ENCODE data around the gene JPH2.
"Not testable (repeated sequence)": the region's sequence is repeated elsewhere in the genome, so short reads cannot be mapped to it uniquely, and the experiment has no call there.

Gene JPH2

DNA sequence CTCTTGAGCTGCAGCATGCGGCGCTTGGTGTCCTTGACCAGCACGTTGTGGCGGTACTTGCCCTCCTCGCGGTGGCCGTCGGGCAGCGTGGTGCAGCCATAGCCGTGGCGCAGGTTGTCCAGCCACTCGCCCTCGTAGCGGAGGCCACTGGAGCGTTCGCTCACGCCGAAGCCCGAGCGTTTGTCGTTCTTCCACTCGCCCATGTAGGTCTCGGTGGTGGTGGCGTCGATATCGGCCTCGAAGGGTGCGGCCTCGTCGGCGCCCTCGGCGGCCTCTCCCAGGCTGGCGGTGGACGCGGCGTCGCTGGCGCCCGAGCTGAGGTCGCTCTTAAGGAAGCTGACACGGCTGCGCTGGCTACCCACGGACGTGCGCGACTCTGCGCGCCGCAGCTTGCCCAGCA lies 27.3 kb downstream of the JPH2 start:
- no peak for DNase-seq (ENCODE audit: low read depth in 2 of 3, low spot score in 1 of 3)

DNA sequence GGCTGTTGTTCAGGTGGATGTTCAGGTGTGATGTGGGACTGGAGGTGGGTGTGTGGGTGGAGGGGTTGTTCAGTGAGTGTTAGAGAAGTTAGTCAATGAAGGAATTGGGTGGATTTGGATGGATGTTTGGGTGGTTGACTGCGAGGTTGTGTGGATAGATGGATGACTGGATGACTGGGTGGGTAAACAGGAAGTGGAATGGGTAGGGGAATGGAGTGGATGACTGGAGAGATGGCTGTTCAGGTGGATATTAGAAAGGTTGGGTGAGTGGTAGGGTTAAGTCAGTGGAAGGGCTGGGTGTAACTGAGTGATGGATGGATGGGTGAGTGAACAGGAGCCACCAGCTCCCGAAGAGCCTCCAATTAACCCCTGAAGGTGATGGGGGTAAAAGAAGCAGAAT lies 27.9 kb downstream of the JPH2 start:
- no peak for DNase-seq (ENCODE audit: low read depth in 2 of 3, low spot score in 1 of 3)

DNA sequence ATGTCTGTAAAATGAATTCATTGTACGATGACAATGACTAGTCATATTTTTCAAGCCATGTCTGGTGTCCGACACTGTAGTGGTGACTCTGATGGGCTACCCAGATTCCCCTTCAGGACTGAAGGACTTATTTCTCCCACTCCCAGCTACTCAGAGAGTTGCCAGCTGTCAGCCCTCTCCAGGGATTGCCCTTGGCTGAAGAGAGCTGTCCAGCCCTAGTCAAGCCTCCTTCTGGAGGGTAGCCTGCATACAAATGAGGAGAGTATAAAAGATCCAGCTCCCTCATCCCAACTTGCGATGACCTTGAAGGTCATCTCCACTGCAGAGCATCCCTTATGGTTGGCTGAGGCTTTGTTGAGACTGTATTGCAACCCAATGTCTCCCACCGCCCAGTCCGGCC lies 29.9 kb downstream of the JPH2 start:
- no peak for DNase-seq (ENCODE audit: low read depth in 2 of 3, low spot score in 1 of 3)

DNA sequence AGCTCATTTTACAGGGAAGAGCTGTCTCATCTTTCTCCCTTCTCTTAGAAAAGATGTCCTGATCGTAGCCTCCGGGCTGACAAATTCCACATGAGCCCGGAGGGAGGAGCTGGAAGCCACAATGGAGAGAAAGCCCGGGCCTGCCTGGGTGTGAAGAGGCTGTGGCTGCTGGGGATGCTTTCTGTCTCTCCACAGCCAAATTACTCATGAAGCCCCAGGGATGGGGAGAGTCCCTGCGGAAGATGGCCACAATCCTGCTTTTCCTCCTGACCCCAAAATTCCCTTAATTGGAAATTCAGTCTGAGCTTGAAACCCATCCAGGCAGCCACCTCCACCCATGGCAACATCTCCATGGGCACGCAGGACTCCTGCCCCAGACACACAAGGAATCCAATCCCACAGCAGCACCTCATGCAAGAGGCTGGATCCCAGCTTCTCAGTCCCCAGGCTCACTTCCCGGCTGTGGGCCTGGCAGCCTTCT lies 32.4 kb downstream of the JPH2 start:
- no peak for DNase-seq (ENCODE audit: low read depth in 2 of 3, low spot score in 1 of 3)

DNA sequence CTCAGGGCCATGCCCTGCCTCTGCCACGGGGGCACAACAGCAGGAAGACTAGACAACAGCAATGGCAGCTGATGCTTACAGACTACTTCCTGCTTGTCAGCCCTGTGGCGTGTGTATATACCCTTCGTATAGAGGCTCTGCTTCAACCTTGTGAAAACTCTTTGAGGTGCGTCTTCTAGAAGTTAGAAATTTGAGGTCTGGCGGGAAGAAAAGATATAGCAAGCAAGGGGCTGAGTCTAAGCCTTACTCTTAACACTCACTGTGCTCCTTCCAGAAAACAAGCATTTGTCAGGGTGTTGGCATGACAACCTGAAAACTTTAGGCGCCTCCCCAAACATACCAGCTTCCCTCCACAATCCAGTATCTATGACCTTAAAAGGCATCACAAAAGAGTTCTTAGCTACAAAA lies 33.3 kb downstream of the JPH2 start:
- DNase-seq (ENCODE audit: low read depth in 2 of 3, low spot score in 1 of 3): no peak

DNA sequence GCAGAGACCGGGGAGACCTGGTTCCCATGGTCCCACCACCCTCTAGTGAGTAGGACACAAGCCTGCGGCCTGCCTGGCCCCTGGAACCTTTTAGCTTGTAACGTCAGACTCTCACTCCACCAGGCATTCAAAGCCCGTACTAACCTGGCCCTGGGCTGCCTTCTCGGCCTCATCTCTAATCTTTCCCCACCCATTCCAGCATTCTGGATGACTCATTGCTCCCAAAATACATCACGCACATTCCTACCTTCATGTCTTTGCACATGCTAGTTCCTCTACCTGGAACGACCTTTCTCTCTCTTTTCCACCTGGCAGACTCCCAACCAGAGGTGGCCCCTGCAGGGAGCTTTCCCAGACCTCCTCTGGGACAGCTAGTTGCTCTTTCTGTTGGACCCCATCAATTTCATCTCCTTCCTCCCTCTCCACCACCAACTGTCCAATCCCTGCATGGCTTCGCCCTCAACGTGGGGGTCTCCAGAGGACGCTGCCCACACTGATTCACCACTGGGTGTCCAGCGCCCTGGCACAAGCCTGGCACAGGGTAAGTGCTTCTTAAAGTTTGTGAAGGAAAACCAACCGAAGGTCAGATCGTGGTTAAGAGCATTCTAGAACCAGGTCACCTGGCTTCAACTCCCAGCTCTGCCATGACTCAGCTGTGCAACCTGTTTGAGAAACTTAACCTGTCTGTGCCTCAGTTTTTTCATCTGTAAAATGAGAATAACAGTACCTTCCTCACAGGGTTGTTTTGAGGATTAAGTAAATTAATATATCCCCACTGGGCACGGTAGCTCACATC lies 35.2 kb downstream of the JPH2 start:
- DNase-seq (ENCODE audit: low read depth in 2 of 3, low spot score in 1 of 3): no peak

DNA sequence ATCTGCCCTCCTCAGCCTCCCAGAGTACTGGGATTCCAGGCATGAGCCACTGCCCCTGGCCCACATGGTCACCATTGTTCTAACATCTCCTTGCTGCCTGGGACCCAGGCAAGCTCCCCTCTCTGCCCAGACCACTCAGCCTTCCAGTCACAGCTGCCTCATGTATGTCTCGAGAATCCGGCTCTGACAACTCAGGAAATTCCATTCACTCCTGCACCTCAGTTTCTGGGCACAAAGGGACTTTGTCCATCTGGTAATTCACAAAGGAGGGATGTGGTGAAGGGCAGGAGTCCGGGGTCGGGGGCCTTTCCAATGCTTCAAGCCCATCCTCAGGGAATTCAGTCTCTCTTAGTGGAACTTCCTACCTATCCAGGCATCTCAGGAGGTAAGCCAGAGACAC lies 40.7 kb downstream of the JPH2 start:
- DNase-seq (ENCODE audit: low read depth in 2 of 3, low spot score in 1 of 3): no peak

DNA sequence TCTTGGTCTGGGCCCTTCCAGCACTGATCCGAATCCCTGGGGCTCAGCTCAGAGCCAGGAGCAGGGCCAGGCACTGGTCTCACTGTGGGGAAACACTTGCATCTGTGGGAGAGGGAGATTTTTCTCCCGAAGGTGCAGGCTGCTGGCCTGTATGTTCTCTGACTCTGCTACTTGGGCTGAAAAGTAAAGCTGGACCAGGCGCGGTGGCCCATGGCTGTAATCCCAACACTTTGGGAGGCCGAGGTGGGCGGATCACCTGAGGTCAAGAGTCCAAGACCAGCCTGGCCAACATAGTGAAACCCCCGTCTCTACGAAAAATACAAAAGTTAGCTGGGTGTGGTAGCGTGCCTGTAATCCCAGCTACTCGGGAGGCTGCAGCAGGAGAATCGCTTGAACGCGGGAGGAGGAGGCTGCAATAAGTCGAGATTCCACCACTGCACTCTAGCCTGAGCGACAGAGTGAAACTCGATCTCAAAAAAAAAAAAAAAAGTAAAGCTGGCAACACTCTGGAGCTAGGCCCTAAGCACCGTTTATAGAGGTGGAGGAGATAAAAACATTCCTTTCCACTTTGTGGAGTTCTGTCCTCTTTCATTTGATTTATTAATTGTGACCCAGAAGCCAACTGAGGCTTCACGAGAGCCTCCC lies 41.7 kb downstream of the JPH2 start:
- no peak for DNase-seq (ENCODE audit: low read depth in 2 of 3, low spot score in 1 of 3)

DNA sequence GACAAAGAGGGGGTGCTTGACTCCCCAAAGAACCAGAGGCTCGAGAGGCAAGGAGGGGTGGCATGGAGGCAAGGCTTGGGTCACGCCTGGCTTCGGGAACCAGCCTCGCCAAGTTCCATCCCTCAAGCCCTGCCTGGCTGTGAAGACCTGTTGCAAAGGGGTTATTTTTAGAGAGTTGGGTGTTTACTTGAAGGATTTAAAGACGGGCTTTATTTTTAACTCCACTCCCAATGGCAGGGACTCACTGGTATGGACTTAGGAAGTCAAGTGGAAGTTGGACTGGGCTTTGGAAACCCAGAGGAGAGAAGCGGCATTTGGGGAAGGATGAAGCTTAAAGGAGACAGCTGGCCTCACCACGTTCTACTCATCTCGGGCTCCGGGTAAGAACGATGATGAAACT lies 43.1 kb downstream of the JPH2 start:
- no peak for DNase-seq (ENCODE audit: low read depth in 2 of 3, low spot score in 1 of 3)

DNA sequence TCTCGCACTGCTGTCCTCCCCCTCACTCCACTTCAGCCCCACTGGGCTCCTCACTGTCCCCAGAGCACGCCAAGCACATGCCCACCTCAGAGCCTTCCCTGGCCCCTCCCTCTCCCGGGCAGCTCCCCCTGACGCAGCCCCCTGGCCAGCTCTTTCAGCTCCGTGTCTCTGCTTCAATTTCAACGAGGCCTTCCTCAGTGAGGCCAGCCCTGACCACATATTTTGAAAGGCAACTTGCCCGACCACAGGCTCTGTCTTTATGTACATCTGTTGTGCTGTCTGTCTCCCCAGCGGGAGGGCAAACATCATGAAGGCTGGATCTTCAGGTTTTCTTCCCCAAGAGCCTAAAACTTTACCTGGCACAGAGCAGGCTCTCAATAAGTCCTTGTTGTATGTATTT lies 44.6 kb downstream of the JPH2 start:
- no peak for DNase-seq (ENCODE audit: low read depth in 2 of 3, low spot score in 1 of 3)

DNA sequence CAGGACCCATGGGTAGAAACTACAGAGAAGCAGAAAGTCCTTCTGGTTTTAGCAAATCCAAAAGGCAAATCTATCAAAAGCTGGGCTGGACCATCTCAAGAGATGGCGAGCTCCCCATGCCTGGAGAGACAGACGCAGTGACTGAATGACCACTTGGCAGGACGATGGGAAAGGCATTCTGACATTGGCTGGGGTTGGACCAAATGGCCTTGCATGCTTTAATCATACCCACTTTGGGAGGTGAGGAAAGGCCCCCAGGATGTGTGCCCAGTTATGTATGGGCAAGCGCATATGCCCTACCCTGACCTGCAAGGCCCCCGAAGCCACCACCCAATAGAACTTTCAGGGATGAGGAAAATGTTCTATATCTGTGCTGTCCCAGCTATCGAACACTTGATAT lies 45.1 kb downstream of the JPH2 start:
- no peak for DNase-seq (ENCODE audit: low read depth in 2 of 3, low spot score in 1 of 3)

DNA sequence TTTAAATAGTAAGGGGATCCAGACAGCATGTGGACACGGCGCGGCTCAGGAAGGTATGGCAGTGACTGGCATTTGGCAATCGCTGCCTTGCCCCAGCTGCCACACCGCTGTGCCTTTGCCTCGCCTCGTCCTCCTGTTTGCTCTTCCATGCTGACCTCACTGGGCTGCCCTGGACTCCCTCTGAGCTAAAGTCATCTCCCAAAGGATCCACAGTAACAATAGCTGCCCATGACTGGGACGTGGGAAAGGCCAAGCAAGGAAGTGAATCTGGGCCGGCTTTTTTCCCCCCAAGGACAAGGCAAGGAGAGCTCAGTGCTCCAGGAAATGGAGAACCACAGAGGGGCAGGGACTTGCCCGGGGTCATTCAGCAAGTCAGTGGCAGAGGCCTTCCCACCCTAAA lies 48.1 kb downstream of the JPH2 start:
- no peak for DNase-seq (ENCODE audit: low read depth in 2 of 3, low spot score in 1 of 3)

DNA sequence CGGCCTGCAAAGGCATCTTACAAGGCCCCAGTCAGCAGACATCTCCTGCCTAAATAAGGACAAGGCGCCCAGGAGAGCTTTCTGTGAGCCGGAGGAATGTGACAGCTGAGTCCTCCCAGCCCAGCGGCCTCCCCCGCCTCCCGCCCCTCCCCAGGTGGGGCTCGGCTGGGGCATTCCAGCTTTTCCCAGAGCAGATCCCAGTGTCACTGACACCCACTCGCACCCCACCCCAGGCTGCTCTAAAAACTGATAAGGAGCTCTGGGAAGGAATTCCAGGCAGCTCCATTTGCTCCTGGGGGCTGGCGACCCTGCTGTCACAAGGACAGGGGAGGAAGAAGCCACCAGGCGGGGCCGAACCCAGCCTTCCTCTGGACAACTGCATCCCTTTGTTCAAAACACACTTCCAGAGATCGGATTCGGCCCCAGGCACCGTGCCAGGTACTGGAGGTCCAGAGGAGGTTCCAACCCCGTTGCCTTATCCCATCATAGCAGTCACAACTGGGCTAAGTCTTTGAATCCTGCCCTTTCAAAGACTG lies 49.7 kb downstream of the JPH2 start:
- no peak for DNase-seq (ENCODE audit: low read depth in 2 of 3, low spot score in 1 of 3)

DNA sequence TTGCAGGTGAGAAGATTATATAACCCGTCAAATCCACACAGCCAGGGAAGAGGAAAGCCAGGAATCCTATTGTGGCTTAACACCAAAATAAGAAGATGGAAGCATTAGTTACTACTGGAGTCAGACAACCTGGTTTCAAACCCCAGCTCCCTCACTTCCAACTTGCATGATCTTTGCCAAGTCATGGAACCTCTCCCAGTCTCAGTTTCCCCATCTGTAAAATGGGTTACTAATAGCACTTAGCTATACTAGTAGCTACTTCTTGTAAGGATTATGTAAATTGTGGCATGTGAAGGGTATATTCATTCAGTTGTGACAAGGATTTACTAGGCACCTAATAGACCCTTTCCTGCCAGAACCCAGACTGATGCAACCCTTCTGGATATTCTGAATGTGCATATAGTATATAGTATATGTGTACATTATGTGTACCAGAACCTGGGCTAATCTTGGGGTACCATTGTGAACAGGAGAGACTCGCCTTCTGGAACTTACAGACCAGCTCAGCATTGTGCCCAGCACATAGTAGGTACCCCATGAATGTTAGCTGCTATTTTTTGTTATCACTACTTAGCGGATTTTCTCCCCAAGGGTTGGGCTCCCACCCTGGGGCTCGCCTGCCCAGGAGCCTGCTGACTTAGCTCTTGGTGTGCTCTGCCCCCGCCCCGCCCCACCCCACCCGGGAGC lies 50.3 kb downstream of the JPH2 start:
- DNase-seq (ENCODE audit: low read depth in 2 of 3, low spot score in 1 of 3): no peak

DNA sequence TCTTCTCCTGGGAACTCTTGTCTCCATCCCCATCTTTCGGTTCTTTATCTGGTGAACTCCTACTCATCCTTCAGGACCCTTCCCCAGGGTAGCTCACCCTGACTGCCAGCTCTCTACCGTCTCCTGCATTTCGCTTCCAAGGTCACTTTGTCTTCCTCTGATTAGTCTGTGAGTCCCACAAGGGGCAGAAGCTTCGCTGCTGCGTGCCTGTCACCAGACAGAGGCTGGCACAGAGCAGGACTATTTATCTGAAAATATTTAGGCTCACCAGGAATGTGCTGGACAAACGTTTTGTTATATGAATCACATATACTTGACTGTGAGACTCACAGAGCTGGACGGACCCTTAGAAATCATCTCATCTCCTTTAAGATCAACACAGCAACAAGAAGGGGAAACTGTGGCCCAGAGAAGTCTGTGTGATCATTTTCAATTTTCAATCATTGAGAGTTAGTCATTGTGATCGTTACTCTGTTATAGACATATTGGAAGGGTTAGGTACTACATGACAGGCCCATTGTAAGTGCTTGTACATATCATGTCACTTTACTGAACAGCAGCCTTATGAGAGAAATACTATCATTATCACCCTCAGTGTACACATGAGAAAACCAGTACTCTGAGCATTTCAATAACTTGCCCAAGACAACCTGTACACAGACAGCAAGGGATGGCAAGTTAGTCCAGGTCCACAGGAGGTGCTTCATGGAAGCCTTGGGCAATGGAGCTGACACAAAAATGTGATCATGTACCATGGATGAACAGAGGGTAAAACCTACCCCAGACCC lies 51.4 kb downstream of the JPH2 start:
- DNase-seq (ENCODE audit: low read depth in 2 of 3, low spot score in 1 of 3): no peak

DNA sequence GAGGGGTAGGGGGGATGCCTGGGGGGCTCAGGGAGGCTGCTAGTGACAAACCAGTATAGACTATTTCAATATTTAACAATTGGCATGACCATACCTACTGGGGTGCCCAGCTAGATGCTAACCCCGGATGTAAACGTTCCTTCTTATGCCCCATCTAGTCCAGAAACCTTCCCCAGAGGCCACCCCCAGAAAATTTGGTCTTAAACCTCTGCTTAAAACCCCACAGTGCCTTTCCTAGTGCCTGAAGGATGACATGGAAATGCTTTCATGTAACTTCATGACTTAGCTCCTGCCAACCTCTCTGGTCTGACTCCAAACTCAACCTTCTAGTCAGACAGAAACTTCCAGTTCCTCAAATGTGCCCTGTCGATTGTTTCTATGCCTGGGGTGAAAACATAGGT lies 52.0 kb downstream of the JPH2 start:
- no peak for DNase-seq (ENCODE audit: low read depth in 2 of 3, low spot score in 1 of 3)

DNA sequence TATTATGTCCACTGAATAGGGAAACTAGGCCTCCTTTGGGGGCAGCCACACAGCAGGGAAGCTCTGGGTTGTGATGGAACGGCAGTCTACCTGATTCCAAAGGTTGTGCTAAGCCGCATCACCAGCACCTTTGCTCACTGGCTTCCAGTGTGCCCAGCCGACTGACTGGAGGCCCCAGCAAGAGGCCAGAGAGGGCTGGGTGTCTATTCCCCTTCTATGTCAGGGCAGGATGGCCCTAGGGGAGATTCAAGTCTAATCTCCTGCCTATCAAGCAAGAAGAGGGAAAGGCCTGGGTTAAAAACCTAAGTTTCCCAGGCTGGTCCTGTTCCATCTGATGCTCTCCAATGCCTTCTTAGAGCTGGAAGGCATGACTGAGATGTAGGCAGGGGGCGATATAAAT lies 53.6 kb downstream of the JPH2 start:
- no peak for DNase-seq (ENCODE audit: low read depth in 2 of 3, low spot score in 1 of 3)

DNA sequence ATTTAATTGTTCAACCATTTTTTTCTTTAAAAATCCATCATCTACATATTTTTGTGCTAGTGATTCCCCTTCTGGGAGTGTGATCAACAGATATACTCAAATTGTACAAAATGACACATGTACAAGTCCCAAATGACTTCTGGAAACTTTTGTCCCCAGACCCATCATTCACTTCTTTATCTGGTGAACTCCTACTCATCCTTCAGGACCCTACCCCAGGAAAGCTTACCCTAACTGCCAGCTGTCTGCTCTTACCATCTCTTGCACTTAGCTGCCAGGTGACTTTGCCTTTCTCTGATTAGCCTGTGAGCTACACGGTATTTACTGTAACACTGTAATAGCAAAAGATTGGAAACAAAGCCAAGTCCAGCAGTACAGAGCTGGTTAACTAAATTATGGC lies 55.3 kb downstream of the JPH2 start:
- DNase-seq (ENCODE audit: low read depth in 2 of 3, low spot score in 1 of 3): no peak

DNA sequence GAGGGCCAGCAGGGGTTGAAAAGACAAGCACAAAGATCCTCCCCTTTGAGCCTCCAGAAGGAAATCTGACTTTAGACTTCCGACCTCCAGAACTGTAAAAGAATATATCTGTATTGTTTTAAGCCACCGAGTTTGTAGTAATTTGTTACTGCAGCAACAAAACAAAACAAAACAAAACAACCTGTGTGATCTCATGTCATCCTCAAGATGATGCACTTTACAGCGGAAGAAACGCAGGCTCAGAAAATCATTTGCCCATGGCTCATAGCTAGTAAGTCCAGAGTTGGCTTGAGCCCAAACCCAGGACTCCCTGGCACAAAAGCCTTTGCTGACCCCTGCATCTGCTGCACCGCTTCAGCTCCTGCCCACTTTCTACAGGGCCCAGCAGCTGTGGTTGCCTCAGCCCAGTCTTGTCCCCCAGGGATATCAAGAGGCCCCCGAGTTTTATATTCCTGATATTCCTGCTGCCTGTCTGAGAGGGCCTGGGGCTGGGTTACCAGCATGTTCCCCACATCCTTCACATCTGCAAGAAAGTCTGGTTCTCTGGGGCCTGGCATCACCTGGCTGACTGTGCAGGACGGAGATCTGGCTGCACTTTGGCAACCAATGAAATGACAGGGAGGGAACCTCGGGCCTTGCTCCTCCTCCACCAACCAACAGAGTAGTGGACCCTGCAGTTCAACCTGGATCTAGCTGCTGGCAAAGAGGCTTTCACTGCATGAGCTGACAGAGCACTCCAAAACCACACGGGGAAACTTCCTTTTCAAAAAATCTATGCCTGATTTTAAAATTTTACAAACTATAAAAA lies 56.9 kb downstream of the JPH2 start:
- DNase-seq (ENCODE audit: low read depth in 2 of 3, low spot score in 1 of 3): no peak

DNA sequence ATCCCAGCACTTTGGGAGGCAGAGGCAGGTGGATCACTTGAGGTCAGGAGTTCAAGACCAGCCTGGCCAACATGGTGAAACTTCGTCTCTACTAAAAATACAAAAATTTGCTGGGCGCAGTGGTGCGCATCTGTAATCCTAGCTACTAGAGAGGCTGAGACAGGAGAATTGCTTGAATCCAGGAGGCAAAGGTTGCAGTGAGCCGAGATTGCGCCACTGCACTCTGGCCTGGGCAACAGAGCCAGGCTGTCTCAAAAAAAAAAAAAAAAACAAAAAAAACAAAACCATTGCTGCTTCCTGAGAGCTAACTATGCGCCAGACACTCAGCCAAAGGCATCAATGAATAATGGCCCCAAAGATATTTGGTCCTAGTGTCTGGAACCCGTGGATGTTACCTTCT lies 57.7 kb downstream of the JPH2 start:
- not testable (repeated sequence) for DNase-seq (ENCODE audit: low read depth in 2 of 3, low spot score in 1 of 3)

Measured in stimulated activated CD4-positive, alpha-beta T cell treated with anti-CD3 and anti-CD28 coated beads, Interleukin-12 subunit alpha, Interleukin-12 subunit beta, amount 100 ng/mL, for 48 hours (primary cell).